GM21360 (cell line): ENCODE measurements around the gene PHYHD1.
A peak's percentile ranks its signal among the peaks of the same experiment; 100 is the strongest.

ENCODE experiments used
- ATAC-seq: cut with Tn5 transposase; IDR thresholded peaks from one replicate; pipeline ENCODE4 v1.9.1; 2021; ENCODE audit warnings: mild to moderate bottlenecking, moderate library complexity; ENCODE audit not compliant: unreplicated experiment

PHYHD1 gene

GRCh38 chr9:128920381-128921058 lies at the start of gene PHYHD1:
Gene PHYHD1, plus strand, starts transcription at chr9:128920982. Its CDS starts 1,342 bp downstream, at chr9:128922324.
- no peak for ATAC-seq

GRCh38 chr9:128877852-128878251 lies 42.9 kb upstream of the PHYHD1 start:
- no peak for ATAC-seq

- ATAC-seq: peak; percentile 85
Measured at GRCh38 chr9:128881884-128882676, 38.7 kb upstream of the PHYHD1 start, which contains the start of the genes KYAT1 and LRRC8A. Gene KYAT1, minus strand, starts transcription at chr9:128881950. Its CDS starts 36,545 bp downstream, at chr9:128845405. Gene LRRC8A, plus strand, starts transcription at chr9:128882133. Its CDS starts 25,032 bp downstream, at chr9:128907165.

- ATAC-seq: no peak
Measured at GRCh38 chr9:128882677-128883603, 37.8 kb upstream of the PHYHD1 start.

GRCh38 chr9:128884164-128884563 lies 36.6 kb upstream of the PHYHD1 start:
- ATAC-seq: no peak

- no peak for ATAC-seq
Measured at GRCh38 chr9:128885376-128885775, 35.4 kb upstream of the PHYHD1 start.

- ATAC-seq: no peak
Measured at GRCh38 chr9:128885798-128886197, 35.0 kb upstream of the PHYHD1 start.

GRCh38 chr9:128886211-128886891 lies 34.4 kb upstream of the PHYHD1 start:
- ATAC-seq: no peak

- ATAC-seq: no peak
Measured at GRCh38 chr9:128887049-128887448, 33.7 kb upstream of the PHYHD1 start.

- no peak for ATAC-seq
Measured at GRCh38 chr9:128887914-128888350, 32.9 kb upstream of the PHYHD1 start.

GRCh38 chr9:128891321-128892220 lies 29.2 kb upstream of the PHYHD1 start:
- ATAC-seq: no peak

- no peak for ATAC-seq
Measured at GRCh38 chr9:128892221-128892921, 28.4 kb upstream of the PHYHD1 start.

- ATAC-seq: no peak
Measured at GRCh38 chr9:128893354-128893753, 27.4 kb upstream of the PHYHD1 start.

- ATAC-seq: no peak
Measured at GRCh38 chr9:128894764-128895163, 26.0 kb upstream of the PHYHD1 start.

GRCh38 chr9:128895556-128895955 lies 25.2 kb upstream of the PHYHD1 start:
- ATAC-seq: no peak

GRCh38 chr9:128898382-128898781 lies 22.4 kb upstream of the PHYHD1 start:
- ATAC-seq: no peak

- ATAC-seq: no peak
Measured at GRCh38 chr9:128898845-128899565, 21.8 kb upstream of the PHYHD1 start.
